Trophoblast cell (in vitro differentiated cells and primary cell): ENCODE measurements around the gene AIG1.

ENCODE experiments used
- DNase-seq, 2 donors: peaks; one replicate each; pipeline ENCODE4 v3.0.0-alpha.2; 2016
- H2AFZ ChIP-seq: 2 replicates; pipeline ENCODE4 v1.6.1; 2013; ENCODE audit warnings: low read length, moderate library complexity, mild to moderate bottlenecking; ENCODE audit not compliant: insufficient read depth, poor library complexity
- H2AK5ac ChIP-seq: 2 replicates; pipeline ENCODE4 v1.6.1; 2013; ENCODE audit warnings: mild to moderate bottlenecking, low read length
- H2BK120ac ChIP-seq: 2 replicates; pipeline ENCODE4 v1.6.1; 2013; ENCODE audit warnings: low read length, mild to moderate bottlenecking, moderate library complexity; ENCODE audit not compliant: insufficient read depth, poor library complexity
- H2BK12ac ChIP-seq: 2 replicates; pipeline ENCODE4 v1.6.1; 2013; ENCODE audit warnings: mild to moderate bottlenecking, low read length, moderate library complexity
- H2BK5ac ChIP-seq: 2 replicates; pipeline ENCODE4 v1.6.1; 2013; ENCODE audit warnings: low read length, low read depth, moderate library complexity, mild to moderate bottlenecking; ENCODE audit not compliant: poor library complexity
- H3K14ac ChIP-seq: 2 replicates; pipeline ENCODE4 v1.6.1; 2013; ENCODE audit warnings: mild to moderate bottlenecking, low read length
- H3K18ac ChIP-seq: 2 replicates; pipeline ENCODE4 v1.6.1; 2013; ENCODE audit warnings: mild to moderate bottlenecking, low read length
- H3K23ac ChIP-seq: 2 replicates; pipeline ENCODE4 v1.6.1; 2013; ENCODE audit warnings: low read length
- H3K27ac ChIP-seq: 2 replicates; pipeline ENCODE4 v1.5.1; 2013; ENCODE audit warnings: low read depth, mild to moderate bottlenecking, inconsistent platforms, low read length, moderate library complexity
- H3K27me3 ChIP-seq: 2 replicates; pipeline ENCODE4 v1.6.1; 2013; ENCODE audit warnings: inconsistent platforms, mild to moderate bottlenecking, low read length, moderate library complexity; ENCODE audit not compliant: insufficient read depth
- H3K36me3 ChIP-seq, 2 experiments: 1 replicate in 1 of 2; 2 replicates in 1 of 2; pipeline ENCODE4 v1.6.1; 2013; ENCODE audit warnings: low read length in 2 of 2, mild to moderate bottlenecking in 2 of 2, moderate library complexity in 1 of 2; ENCODE audit not compliant: insufficient read depth in 2 of 2, control insufficient read depth in 1 of 2
- H3K4ac ChIP-seq: 2 replicates; pipeline ENCODE4 v1.6.1; 2013; ENCODE audit warnings: low read depth, mild to moderate bottlenecking, low read length, moderate library complexity
- H3K4me1 ChIP-seq, 2 experiments: 1 replicate in 1 of 2; 2 replicates in 1 of 2; pipeline ENCODE4 v1.6.1; 2013; ENCODE audit warnings: low read length in 2 of 2, mild to moderate bottlenecking in 2 of 2, moderate library complexity in 1 of 2; ENCODE audit not compliant: insufficient read depth in 2 of 2, control insufficient read depth in 1 of 2
- H3K4me2 ChIP-seq: 2 replicates; pipeline ENCODE4 v1.6.1; 2013; ENCODE audit warnings: inconsistent platforms, mild to moderate bottlenecking, low read length, moderate library complexity
- H3K4me3 ChIP-seq: 2 replicates; pipeline ENCODE4 v1.5.1; 2013; ENCODE audit warnings: mild to moderate bottlenecking, low read depth, low read length, inconsistent platforms
- H3K79me1 ChIP-seq: one replicate; pipeline ENCODE4 v1.6.1; 2013; ENCODE audit warnings: low read length
- H3K79me2 ChIP-seq: 2 replicates; pipeline ENCODE4 v1.6.1; 2013; ENCODE audit warnings: low read length, mild to moderate bottlenecking; ENCODE audit not compliant: control insufficient read depth, insufficient read depth, poor library complexity
- H3K9ac ChIP-seq: 2 replicates; pipeline ENCODE4 v1.6.1; 2013; ENCODE audit warnings: mild to moderate bottlenecking, low read length
- H3K9me3 ChIP-seq: 2 replicates; pipeline ENCODE4 v1.6.1; 2013; ENCODE audit warnings: low read depth, mild to moderate bottlenecking, control low read depth, inconsistent platforms, low read length; ENCODE audit not compliant: insufficient read depth
- H4K12ac ChIP-seq: 2 replicates; pipeline ENCODE4 v1.6.1; 2013; ENCODE audit warnings: low read depth, mild to moderate bottlenecking, low read length, moderate library complexity
- H4K8ac ChIP-seq: 2 replicates; pipeline ENCODE4 v1.6.1; 2013; ENCODE audit warnings: low read depth, mild to moderate bottlenecking, low read length, moderate library complexity
- H4K91ac ChIP-seq: one replicate; pipeline ENCODE4 v1.6.1; 2013; ENCODE audit warnings: low read depth, mild to moderate bottlenecking, low read length, moderate library complexity
- WGBS: extraction: QIAGEN DNeasy Blood & Tissue Kit; methylation state at CpG from one replicate; pipeline ENCODE4 v1.1.7; 2013; ENCODE audit warnings: missing lambda C conversion rate; ENCODE audit not compliant: insufficient read length, insufficient coverage; ENCODE audit errors: extremely low coverage; 5-methylcytosine and 5-hydroxymethylcytosine counted together

The AIG1 gene

GRCh38 chr6:143325379-143326140 lies 264.9 kb downstream of the AIG1 start:
- H3K9ac ChIP-seq, result no peak overlapping the region
- H3K4me3 ChIP-seq, result no peak overlapping the region
- H2BK12ac ChIP-seq, result no peak overlapping the region
- no peak overlapping the region for H3K18ac ChIP-seq
- H2BK5ac ChIP-seq, result no peak overlapping the region
- no peaks in the 10 kb centered on the region for H3K79me2 ChIP-seq
- no peak overlapping the region for H2BK120ac ChIP-seq
- no peak overlapping the region for H2AK5ac ChIP-seq
- H4K12ac ChIP-seq, result no peak overlapping the region
- no peak overlapping the region for H3K4ac ChIP-seq
- no peak for DNase-seq
- no peak overlapping the region for H2AFZ ChIP-seq
- no peaks in the 10 kb centered on the region for H3K27me3 ChIP-seq
- H3K27ac ChIP-seq, result no peak overlapping the region
- no peak overlapping the region for H4K8ac ChIP-seq
- H3K4me2 ChIP-seq, result no peak overlapping the region
- H3K79me1 ChIP-seq, result no peaks in the 10 kb centered on the region
- H3K14ac ChIP-seq, result no peak overlapping the region
- H3K9me3 ChIP-seq, result no peaks in the 10 kb centered on the region
- no peak overlapping the region for H4K91ac ChIP-seq
- no peaks in the 10 kb centered on the region for H3K4me1 ChIP-seq
- no peaks in the 10 kb centered on the region for H3K36me3 ChIP-seq
- WGBS, result no CpG with 5 or more reads among the region's 1 CpG
- no peak overlapping the region for H3K23ac ChIP-seq

- H2BK5ac ChIP-seq, result no peak overlapping the region
- H3K9me3 ChIP-seq, result no peaks in the 10 kb centered on the region
- no peak overlapping the region for H4K91ac ChIP-seq
- H3K9ac ChIP-seq, result no peak overlapping the region
- H3K36me3 ChIP-seq, result no peaks in the 10 kb centered on the region
- no peak overlapping the region for H4K8ac ChIP-seq
- no peak overlapping the region for H2BK12ac ChIP-seq
- H3K27me3 ChIP-seq, result no peaks in the 10 kb centered on the region
- no peak overlapping the region for H2BK120ac ChIP-seq
- no peaks in the 10 kb centered on the region for H3K79me1 ChIP-seq
- no peak overlapping the region for H3K4me3 ChIP-seq
- DNase-seq, result no peak
- no peak overlapping the region for H4K12ac ChIP-seq
- no peak overlapping the region for H2AFZ ChIP-seq
- WGBS, result no CpG with 5 or more reads among the region's 1 CpG
- no peak overlapping the region for H3K4me2 ChIP-seq
- H3K4me1 ChIP-seq, result no peaks in the 10 kb centered on the region
- no peak overlapping the region for H3K27ac ChIP-seq
- H2AK5ac ChIP-seq, result no peak overlapping the region
- no peak overlapping the region for H3K23ac ChIP-seq
- no peaks in the 10 kb centered on the region for H3K79me2 ChIP-seq
- H3K18ac ChIP-seq, result no peak overlapping the region
- H3K14ac ChIP-seq, result no peak overlapping the region
- H3K4ac ChIP-seq, result no peak overlapping the region
These were observed 268.2 kb downstream of the AIG1 start for GRCh38 chr6:143328876-143329275.

GRCh38 chr6:143329323-143329722 lies 268.6 kb downstream of the AIG1 start:
- Histone ChIP-seq H2BK120ac (no peak overlapping the region), H2BK5ac (no peak overlapping the region), H3K27me3 (no peaks in the 10 kb centered on the region), H3K4me1 (no peaks in the 10 kb centered on the region), H3K79me1 (no peaks in the 10 kb centered on the region), H3K18ac (no peak overlapping the region), H3K79me2 (no peaks in the 10 kb centered on the region), H3K4me3 (no peak overlapping the region), H3K23ac (no peak overlapping the region), H3K27ac (no peak overlapping the region), H2AFZ (no peak overlapping the region), H4K8ac (no peak overlapping the region), H2AK5ac (no peak overlapping the region), H4K12ac (no peak overlapping the region), H3K9me3 (no peaks in the 10 kb centered on the region), H3K36me3 (no peaks in the 10 kb centered on the region), H3K14ac (no peak overlapping the region), H3K4me2 (no peak overlapping the region), H3K4ac (no peak overlapping the region), H3K9ac (no peak overlapping the region), H2BK12ac (no peak overlapping the region), H4K91ac (no peak overlapping the region)
- no peak for DNase-seq
- WGBS, result no CpG with 5 or more reads among the region's 3 CpGs

- H2AK5ac ChIP-seq, result no peak overlapping the region
- H3K23ac ChIP-seq, result no peak overlapping the region
- H3K9me3 ChIP-seq, result no peaks in the 10 kb centered on the region
- no peak overlapping the region for H2AFZ ChIP-seq
- H3K18ac ChIP-seq, result no peak overlapping the region
- H4K12ac ChIP-seq, result no peak overlapping the region
- no peak overlapping the region for H3K27ac ChIP-seq
- no peaks in the 10 kb centered on the region for H3K79me1 ChIP-seq
- no peak overlapping the region for H3K14ac ChIP-seq
- H2BK5ac ChIP-seq, result no peak overlapping the region
- H2BK120ac ChIP-seq, result no peak overlapping the region
- no peak overlapping the region for H4K91ac ChIP-seq
- no peak overlapping the region for H3K4ac ChIP-seq
- H4K8ac ChIP-seq, result no peak overlapping the region
- H3K36me3 ChIP-seq, result no peaks in the 10 kb centered on the region
- H3K4me3 ChIP-seq, result no peak overlapping the region
- WGBS, result 100% methylated on average over 1 of the region's 2 CpGs
- H3K4me1 ChIP-seq, result no peaks in the 10 kb centered on the region
- DNase-seq, result no peak
- no peak overlapping the region for H3K9ac ChIP-seq
- no peaks in the 10 kb centered on the region for H3K79me2 ChIP-seq
- no peak overlapping the region for H3K4me2 ChIP-seq
- no peaks in the 10 kb centered on the region for H3K27me3 ChIP-seq
- no peak overlapping the region for H2BK12ac ChIP-seq
These were observed 270.7 kb downstream of the AIG1 start for GRCh38 chr6:143331362-143331761.
